D721Med (cell line): Measurements from ENCODE around the gene HELZ.

ENCODE experiments used
- DNase-seq: peaks from one replicate; pipeline ENCODE4 v3.0.0; 2011; ENCODE audit warnings: low spot score; ENCODE audit not compliant: insufficient read length
- FAIRE-seq: peaks from 2 replicates; lab custom pipeline; 2011; peaks lifted over from hg19 to GRCh38; lab: Jason Lieb, UNC
- TF ChIP-seq, protein P1 (sequence below): IDR thresholded peaks from 2 replicates; pipeline ENCODE4 v1.5.1; 2012; ENCODE audit warnings: mild to moderate bottlenecking, control low read depth; ENCODE audit not compliant: insufficient read depth; ENCODE audit errors: missing control alignments

HELZ gene

DNA sequence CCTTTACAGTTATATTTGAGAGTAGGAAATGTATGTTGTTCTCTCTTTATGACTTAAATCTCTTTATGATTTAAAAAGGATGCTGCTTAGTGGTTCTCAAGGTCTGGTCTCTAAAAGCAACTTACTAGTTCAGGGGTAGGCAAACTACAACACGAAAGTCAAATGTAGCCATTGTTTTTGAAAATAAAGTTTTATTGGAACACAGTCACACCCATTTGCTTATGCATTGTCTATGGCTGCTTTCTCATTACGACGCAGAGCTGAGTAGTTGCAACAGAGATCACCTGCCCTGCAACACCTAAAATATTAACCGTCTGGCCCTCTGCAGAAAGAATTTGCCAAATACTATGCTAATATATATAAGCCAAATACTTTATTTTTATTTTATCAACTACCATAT is 58.2 kb downstream of the HELZ start:
- DNase-seq, result no peak
- FAIRE-seq, result no peak
- TF ChIP-seq, protein P1, sequence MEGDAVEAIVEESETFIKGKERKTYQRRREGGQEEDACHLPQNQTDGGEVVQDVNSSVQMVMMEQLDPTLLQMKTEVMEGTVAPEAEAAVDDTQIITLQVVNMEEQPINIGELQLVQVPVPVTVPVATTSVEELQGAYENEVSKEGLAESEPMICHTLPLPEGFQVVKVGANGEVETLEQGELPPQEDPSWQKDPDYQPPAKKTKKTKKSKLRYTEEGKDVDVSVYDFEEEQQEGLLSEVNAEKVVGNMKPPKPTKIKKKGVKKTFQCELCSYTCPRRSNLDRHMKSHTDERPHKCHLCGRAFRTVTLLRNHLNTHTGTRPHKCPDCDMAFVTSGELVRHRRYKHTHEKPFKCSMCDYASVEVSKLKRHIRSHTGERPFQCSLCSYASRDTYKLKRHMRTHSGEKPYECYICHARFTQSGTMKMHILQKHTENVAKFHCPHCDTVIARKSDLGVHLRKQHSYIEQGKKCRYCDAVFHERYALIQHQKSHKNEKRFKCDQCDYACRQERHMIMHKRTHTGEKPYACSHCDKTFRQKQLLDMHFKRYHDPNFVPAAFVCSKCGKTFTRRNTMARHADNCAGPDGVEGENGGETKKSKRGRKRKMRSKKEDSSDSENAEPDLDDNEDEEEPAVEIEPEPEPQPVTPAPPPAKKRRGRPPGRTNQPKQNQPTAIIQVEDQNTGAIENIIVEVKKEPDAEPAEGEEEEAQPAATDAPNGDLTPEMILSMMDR, result no peak

DNA sequence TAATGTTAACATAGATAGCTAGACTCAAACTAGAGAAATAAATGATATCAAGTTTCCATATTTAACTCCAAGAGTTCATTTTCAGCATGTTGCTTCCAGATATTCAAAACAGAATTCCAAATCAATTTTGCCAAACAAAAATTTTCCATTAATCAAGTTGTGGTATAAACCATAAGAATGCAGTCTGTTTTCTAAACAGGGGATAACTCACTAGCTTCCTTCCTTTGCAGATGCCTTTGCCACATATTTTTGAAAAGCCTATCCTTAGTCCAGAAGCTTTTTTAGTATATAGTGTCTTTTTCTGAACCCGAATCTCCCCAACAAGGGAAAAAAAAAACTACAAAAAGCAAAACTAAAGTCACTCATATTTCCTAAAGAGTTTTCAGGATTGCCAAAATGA is 61.5 kb downstream of the HELZ start:
- TF ChIP-seq, protein P1, result no peak
- no peak for FAIRE-seq
- no peak for DNase-seq

DNA sequence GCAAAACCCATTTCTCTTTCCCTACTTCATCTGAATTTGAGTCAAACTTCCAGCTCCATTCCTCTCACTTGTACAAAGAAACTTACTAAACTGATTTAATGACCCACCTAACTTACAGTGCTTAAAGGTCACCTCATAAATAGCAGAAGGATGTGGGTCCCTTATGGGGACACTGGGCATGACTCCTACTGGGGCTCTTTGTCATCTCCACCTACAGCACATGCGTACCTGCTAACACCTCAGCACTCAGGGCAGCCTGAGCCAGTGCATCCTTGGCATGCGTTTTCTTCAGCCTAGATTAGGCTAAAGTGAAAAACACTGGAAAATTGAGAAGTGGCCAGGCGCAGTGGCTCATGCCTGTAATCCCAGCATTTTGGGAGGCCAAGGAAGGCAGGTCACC is 63.2 kb downstream of the HELZ start:
- no peak for FAIRE-seq
- TF ChIP-seq, protein P1, result no peak
- no peak for DNase-seq

DNA sequence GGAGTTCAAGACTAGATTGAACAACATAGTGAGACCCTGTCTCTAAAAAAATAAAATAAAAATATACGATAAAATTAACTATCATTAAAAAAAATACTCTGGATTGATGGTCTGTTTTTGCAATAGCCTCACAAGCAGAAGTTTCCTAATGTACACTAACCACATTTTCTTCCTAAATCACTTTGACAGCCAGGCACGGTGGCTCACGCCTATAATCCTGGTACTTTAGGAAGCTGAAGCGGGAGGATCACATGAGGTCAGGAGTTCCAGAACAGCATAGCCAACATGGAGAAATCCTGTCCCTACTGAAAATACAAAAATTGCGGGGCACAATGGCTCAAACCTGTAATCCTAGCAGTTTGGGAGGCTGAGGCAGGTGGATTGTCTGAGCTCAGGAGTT is 64.7 kb downstream of the HELZ start:
- TF ChIP-seq, protein P1, result no peak
- DNase-seq (no peak), FAIRE-seq (no peak)

DNA sequence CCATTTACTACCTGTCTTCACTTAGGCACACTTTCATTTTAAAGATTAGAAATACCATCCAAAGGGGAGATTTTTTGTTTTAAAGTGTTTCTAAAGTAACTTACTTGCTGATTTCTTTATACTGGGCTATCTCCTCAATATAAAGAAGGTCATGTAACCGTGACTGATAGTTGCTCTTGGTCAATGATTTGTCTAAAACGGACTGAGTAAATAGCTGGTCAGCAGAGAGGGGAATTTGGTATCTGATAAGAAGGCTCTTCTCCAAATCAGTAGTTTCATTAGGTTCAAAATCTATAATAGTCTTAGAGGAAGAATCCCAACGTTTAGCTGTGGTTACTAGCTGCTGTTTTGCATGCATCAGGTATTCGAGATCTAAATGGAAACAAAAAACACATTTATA is 66.4 kb downstream of the HELZ start:
- FAIRE-seq (no peak), DNase-seq (no peak)
- TF ChIP-seq, protein P1, result no peak

DNA sequence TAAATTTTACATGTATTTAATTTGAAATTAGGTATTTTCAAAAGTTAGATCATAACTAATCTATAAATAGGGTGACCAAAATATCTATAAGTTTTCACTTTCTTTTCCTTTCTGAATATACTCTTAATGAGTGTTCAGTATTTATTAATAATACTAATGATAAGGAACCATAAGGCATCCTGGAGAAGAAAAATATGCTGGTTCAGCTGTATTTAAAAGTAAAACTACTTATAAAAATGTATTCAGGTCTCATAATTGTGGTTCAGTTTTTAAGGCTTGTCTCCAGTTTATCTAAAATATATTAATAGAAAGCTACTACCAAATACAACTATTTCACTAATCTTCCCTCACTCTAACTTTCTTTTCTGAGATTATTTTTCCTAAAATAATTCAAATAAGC is 67.3 kb downstream of the HELZ start:
- FAIRE-seq (no peak), DNase-seq (no peak)
- TF ChIP-seq, protein P1, result no peak

DNA sequence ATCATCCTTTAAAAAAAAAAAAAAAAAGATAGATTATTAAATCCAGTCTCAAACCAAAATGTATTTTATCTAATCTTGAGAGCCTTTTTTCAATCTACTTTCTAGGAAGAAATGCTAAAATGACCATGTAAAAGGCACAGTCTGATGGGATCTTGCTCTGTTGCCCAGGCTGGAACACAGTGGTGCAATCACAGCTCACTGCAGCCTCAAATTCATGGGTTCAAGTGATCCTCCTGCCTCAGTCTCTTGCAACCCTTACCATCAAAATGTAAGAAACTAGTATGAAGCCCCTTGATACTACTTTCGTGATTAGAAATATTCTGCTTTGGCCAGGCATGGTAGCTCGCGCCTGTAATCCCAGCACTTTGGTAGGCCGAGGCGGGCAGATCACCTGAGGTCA is 70.8 kb downstream of the HELZ start:
- no peak for DNase-seq
- TF ChIP-seq, protein P1, result no peak
- FAIRE-seq, result no peak
